ENCODE measurements around the gene OTX1. TPM values are rescaled to one million over a fixed set of nuclear protein-coding genes. Genes with fewer than 3 reads are reported as not detected.

OTX1 gene
- total RNA-seq, 4 donors from 2014 or later: 0.85 to 2.6 TPM; not detected in 2

DNA sequence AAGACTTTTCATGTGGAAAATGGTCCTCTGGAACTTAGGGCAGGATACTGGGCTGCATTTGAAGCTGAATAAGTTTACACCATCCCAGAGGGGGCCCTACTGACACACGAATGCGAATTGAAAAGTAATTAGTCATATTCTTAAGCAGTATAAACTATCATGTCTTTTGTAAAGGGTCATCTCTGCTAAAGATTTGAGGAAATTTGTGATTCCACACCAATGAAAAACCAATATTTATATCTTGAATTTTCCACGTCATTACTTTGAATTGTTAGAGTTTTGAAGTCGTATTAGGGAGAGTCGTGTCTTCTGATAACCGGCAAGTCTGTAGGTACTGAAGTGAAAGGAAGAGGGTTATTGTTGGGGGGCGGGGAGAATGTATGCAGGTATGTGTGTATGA is 4.1 kb upstream of the OTX1 start:
- H3K27me3 ChIP-seq: peaks cover 0 to 74% (median 20%) of the 10 kb centered on the region in 4 donors
- no peak for DNase-seq
- 92 to 96% methylated on average over 7 of the region's 7 CpGs for WGBS, 2 donors
- H3K36me3 ChIP-seq: peaks cover 0 to 28% (median 0%) of the 10 kb centered on the region in 3 donors
- H3K27ac ChIP-seq: no peak overlapping the region
- H3K9me3 ChIP-seq: no peaks in the 10 kb centered on the region
- intact Hi-C loops (cut with DNase I): no loop called here
- no peak overlapping the region for H3K4me3 ChIP-seq
- H3K4me1 ChIP-seq: peaks cover 23 to 44% (median 32%) of the 10 kb centered on the region in 3 donors
- no peak for TF ChIP-seq POLR2A (IDR thresholded peaks at IDR 0.05)
- TF ChIP-seq, protein P1, sequence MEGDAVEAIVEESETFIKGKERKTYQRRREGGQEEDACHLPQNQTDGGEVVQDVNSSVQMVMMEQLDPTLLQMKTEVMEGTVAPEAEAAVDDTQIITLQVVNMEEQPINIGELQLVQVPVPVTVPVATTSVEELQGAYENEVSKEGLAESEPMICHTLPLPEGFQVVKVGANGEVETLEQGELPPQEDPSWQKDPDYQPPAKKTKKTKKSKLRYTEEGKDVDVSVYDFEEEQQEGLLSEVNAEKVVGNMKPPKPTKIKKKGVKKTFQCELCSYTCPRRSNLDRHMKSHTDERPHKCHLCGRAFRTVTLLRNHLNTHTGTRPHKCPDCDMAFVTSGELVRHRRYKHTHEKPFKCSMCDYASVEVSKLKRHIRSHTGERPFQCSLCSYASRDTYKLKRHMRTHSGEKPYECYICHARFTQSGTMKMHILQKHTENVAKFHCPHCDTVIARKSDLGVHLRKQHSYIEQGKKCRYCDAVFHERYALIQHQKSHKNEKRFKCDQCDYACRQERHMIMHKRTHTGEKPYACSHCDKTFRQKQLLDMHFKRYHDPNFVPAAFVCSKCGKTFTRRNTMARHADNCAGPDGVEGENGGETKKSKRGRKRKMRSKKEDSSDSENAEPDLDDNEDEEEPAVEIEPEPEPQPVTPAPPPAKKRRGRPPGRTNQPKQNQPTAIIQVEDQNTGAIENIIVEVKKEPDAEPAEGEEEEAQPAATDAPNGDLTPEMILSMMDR (IDR thresholded peaks at IDR 0.05): no peak

DNA sequence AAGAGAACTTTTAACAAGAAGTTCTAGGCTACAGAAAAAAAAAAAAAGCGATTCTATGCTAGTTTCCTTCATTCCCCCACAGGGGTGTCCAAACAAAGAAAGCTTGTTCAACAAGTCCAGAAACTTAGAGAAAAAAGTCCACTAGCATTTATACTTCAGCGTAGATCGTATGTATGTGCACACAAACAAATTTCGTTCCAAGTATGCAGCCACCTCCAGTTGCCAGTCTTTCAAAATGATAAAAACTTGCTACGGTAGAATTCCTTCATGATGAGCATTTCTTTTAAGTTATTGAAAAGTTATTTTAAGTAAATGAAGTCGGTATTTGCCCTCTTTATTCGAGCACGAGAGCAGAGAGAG is 3.7 kb upstream of the OTX1 start:
- H3K27ac ChIP-seq: no peak overlapping the region
- H3K27me3 ChIP-seq: peaks cover 0 to 78% (median 20%) of the 10 kb centered on the region in 4 donors
- peaks cover 24 to 48% (median 32%) of the 10 kb centered on the region in 3 donors for H3K4me1 ChIP-seq
- TF ChIP-seq, protein P1 (IDR thresholded peaks at IDR 0.05): no peak
- TF ChIP-seq POLR2A (IDR thresholded peaks at IDR 0.05): no peak
- no peaks in the 10 kb centered on the region for H3K9me3 ChIP-seq
- intact Hi-C loops (cut with DNase I): no loop called here
- 80% methylated on average over 7 to 8 of the region's 8 CpGs for WGBS, 2 donors
- H3K36me3 ChIP-seq: peaks cover 0 to 28% (median 0%) of the 10 kb centered on the region in 3 donors
- H3K4me3 ChIP-seq: no peak overlapping the region
- DNase-seq: no peak

DNA sequence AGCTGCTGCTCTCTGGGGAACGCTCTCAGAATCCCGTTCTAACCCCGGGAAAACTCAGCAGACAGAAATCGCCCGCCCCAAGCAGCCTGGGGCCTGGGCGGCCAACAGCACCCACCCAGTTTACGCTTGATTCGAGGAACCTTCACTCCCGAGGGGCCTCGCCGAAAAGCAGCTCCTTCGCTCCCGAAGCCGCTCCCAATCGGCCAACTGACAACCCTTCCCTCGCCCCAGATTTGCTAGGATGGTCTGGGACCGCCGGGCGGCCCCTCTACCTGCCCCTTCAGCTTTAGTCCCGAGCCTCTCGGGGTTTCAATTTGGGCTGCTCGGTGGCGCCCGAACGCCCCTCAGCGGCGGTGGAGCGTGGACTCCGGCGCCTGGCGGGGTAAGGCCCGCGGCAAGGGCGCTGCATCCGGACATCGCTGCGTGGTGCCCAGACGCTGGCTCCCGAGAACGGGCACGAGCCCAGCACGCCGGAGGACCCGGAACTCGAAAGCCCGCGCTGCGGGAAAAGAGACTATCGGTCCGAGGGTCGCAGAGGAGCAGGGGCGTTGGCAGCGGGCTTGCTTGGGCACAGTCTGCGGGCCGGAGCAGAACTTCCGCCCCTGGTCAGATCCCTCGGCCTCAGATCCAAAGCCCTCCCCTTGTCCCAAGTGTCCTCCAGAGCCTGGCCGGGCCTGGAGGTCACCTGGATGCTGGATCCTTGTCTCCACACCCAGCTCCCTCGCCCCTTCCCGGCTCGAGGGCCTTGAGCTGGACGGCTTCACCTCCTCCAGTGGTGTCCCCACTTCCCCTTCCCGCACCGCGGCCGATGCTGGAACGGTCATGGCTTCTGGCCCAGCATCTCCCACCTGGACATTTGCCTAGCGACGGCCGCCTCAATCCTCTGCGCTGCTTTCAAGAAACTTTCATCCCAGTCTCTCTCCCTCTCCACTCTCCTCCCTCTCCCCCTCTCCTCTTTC is 3.0 kb upstream of the OTX1 start:
- peak overlapping the region in 2 of 4 donors; percentile 68 to 71 for H3K4me3 ChIP-seq
- peaks cover 0 to 85% (median 20%) of the 10 kb centered on the region in 4 donors for H3K27me3 ChIP-seq
- H3K9me3 ChIP-seq: no peaks in the 10 kb centered on the region
- TF ChIP-seq, protein P1 (IDR thresholded peaks at IDR 0.05): no peak
- no peak for TF ChIP-seq POLR2A (IDR thresholded peaks at IDR 0.05)
- no peak overlapping the region for H3K27ac ChIP-seq
- no peak for DNase-seq
- peaks cover 24 to 49% (median 32%) of the 10 kb centered on the region in 3 donors for H3K4me1 ChIP-seq
- 48 to 76% methylated on average over 19 to 31 of the region's 71 CpGs for WGBS, 2 donors
- peaks cover 0 to 28% (median 0%) of the 10 kb centered on the region in 3 donors for H3K36me3 ChIP-seq
- intact Hi-C loops (cut with DNase I): no loop called here

DNA sequence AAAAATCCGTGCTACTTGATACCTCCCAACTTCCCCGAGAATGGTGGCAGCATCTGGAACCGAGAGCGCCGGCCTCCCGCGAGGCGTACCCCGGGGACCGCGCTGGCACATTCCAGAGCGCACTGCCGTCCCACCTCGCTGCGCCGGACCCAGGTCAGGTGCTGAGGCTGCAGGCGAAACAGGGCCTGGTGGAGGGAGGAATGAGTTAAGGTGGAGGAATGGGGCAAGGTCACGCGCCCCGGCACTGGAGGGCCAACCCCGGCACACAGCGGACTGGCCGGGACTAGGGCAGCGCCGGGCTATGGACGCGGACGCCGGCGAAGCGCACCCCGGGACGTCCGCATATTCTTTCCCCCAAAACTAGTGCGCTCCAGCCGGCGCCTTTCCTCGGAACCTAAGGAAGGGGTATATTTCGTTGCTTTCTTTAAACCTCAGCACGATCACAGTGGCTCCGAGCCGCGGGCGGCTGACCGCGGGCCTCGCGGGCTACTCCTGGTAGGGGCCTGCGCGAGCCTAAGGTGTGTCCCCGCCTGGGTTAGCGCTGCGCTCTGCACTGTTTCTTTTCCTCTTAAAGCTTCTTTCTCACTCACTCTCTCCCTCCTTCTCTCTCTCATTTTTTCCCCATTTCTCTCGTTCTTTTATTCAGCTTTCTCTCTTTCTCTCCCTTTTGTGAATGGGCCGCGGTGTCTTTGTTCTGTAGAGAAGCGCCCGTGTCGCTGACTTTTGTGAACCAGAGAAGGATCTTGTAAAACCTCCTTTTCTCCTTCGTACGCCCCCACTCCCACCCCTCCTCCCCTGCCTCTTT is 2.1 kb upstream of the OTX1 start:
- peaks cover 24 to 55% (median 32%) of the 10 kb centered on the region in 3 donors for H3K4me1 ChIP-seq
- peaks cover 0 to 94% (median 20%) of the 10 kb centered on the region in 4 donors for H3K27me3 ChIP-seq
- 16 to 20% methylated on average over 35 to 43 of the region's 61 CpGs for WGBS, 2 donors
- H3K4me3 ChIP-seq: peak overlapping the region; percentile 60 to 71 (median 66)
- H3K9me3 ChIP-seq: no peaks in the 10 kb centered on the region
- TF ChIP-seq, protein P1 (IDR thresholded peaks at IDR 0.05): no peak
- H3K27ac ChIP-seq: no peak overlapping the region
- intact Hi-C loops (cut with DNase I): no loop called here
- no peak for DNase-seq
- H3K36me3 ChIP-seq: peaks cover 0 to 28% (median 0%) of the 10 kb centered on the region in 3 donors
